Endodermal cell (in vitro differentiated cells): ENCODE measurements around the gene FYN. TPM values are rescaled to one million over a fixed set of nuclear protein-coding genes. Genes with fewer than 3 reads are reported as not detected.

Experiments
- DNase-seq: peaks from one replicate; pipeline ENCODE4 v3.0.0-alpha.2; 2017
- H3K27ac ChIP-seq: 2 replicates; pipeline ENCODE4 v1.5.1; 2013; ENCODE audit warnings: mild to moderate bottlenecking, low read depth, low read length, moderate library complexity
- H3K27me3 ChIP-seq: 2 replicates; pipeline ENCODE4 v1.6.1; 2013; ENCODE audit warnings: mild to moderate bottlenecking, low read length, moderate library complexity; ENCODE audit not compliant: insufficient read depth, control insufficient read depth, poor library complexity, severe bottlenecking
- H3K36me3 ChIP-seq: 2 replicates; pipeline ENCODE4 v1.7.0; 2013; ENCODE audit warnings: mild to moderate bottlenecking, low read length, moderate library complexity; ENCODE audit not compliant: control insufficient read depth, insufficient read depth
- H3K4me1 ChIP-seq: one replicate; pipeline ENCODE4 v1.7.0; 2013; ENCODE audit warnings: low read length; ENCODE audit not compliant: control insufficient read depth, insufficient read depth
- H3K4me3 ChIP-seq: 2 replicates; pipeline ENCODE4 v1.5.1; 2013; ENCODE audit warnings: mild to moderate bottlenecking, low read length, moderate library complexity
- H3K9ac ChIP-seq: 2 replicates; pipeline ENCODE4 v1.6.1; 2013; ENCODE audit warnings: mild to moderate bottlenecking, low read length, moderate library complexity; ENCODE audit not compliant: poor library complexity, severe bottlenecking; ENCODE audit errors: extremely low read depth
- H3K9me3 ChIP-seq: 2 replicates; pipeline ENCODE4 v1.6.1; 2013; ENCODE audit warnings: mild to moderate bottlenecking, low read length, moderate library complexity; ENCODE audit not compliant: control insufficient read depth
- H3K27ac Mint-ChIP-seq: 2 replicates; pipeline ENCODE4 v1.8.0; 2020; ENCODE audit warnings: mixed read lengths
- H3K27me3 Mint-ChIP-seq: 2 replicates; pipeline ENCODE4 v1.8.0; 2021; ENCODE audit warnings: mild to moderate bottlenecking, mixed read lengths; ENCODE audit not compliant: insufficient read depth
- H3K36me3 Mint-ChIP-seq: 2 replicates; pipeline ENCODE4 v1.8.0; 2020; ENCODE audit warnings: low read depth, mixed read lengths
- H3K4me1 Mint-ChIP-seq: 2 replicates; pipeline ENCODE4 v1.8.0; 2020; ENCODE audit warnings: mixed read lengths
- H3K4me3 Mint-ChIP-seq: 2 replicates; pipeline ENCODE4 v1.8.0; 2020; ENCODE audit warnings: mild to moderate bottlenecking, moderate library complexity, mixed read lengths
- H3K9me3 Mint-ChIP-seq: 2 replicates; pipeline ENCODE4 v1.8.0; 2020; ENCODE audit warnings: mild to moderate bottlenecking, mixed read lengths
- WGBS, 2 experiments: methylation state at CpG; one replicate each; pipeline versions ENCODE4 v1.1.5 to v1.1.7; 2013; ENCODE audit warnings: missing lambda C conversion rate in 2 of 2, mixed read lengths in 1 of 2; ENCODE audit not compliant: insufficient coverage in 1 of 2, insufficient read length in 1 of 2; 5-methylcytosine and 5-hydroxymethylcytosine counted together
- total RNA-seq, 2 donors: library from RNA; stranded (reverse); fragmentation: NEBNext Ultra II Directional in 1 of 2; extraction: Animal tissue kit (Norgen Biotek cat#: 25700) in 1 of 2; gene quantifications; 2 replicates in 1 of 2; 3 replicates in 1 of 2; pipeline ENCODE4 v1.2.1, GENCODE V29; 2021
- TF ChIP-seq, protein P1 (sequence below): fragments of 200-600 bp; sonication (generic); conservative IDR thresholded peaks from 2 replicates; pipeline ENCODE4 v1.5.0; 2021; ENCODE audit warnings: antibody characterized with exemption, mild to moderate bottlenecking

The FYN gene
- total RNA-seq, 2 donors from 2014 or later = 70.0 to 96.4 TPM

- Mint-ChIP-seq H3K27me3 (no peaks in the 10 kb centered on the region), H3K9me3 (no peaks in the 10 kb centered on the region), H3K27ac (no peak overlapping the region), H3K36me3 (no peaks in the 10 kb centered on the region), H3K4me3 (no peak overlapping the region), H3K4me1 (peaks cover 40% of the 10 kb centered on the region)
- H3K9ac ChIP-seq = no peak overlapping the region
- no peaks in the 10 kb centered on the region for H3K36me3 ChIP-seq
- H3K27me3 ChIP-seq = no peaks in the 10 kb centered on the region
- no peaks in the 10 kb centered on the region for H3K9me3 ChIP-seq
- no peaks in the 10 kb centered on the region for H3K4me1 ChIP-seq
- TF ChIP-seq, protein P1, sequence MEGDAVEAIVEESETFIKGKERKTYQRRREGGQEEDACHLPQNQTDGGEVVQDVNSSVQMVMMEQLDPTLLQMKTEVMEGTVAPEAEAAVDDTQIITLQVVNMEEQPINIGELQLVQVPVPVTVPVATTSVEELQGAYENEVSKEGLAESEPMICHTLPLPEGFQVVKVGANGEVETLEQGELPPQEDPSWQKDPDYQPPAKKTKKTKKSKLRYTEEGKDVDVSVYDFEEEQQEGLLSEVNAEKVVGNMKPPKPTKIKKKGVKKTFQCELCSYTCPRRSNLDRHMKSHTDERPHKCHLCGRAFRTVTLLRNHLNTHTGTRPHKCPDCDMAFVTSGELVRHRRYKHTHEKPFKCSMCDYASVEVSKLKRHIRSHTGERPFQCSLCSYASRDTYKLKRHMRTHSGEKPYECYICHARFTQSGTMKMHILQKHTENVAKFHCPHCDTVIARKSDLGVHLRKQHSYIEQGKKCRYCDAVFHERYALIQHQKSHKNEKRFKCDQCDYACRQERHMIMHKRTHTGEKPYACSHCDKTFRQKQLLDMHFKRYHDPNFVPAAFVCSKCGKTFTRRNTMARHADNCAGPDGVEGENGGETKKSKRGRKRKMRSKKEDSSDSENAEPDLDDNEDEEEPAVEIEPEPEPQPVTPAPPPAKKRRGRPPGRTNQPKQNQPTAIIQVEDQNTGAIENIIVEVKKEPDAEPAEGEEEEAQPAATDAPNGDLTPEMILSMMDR = no peak
- 92 to 93% methylated on average over 2 of the region's 2 CpGs for WGBS, 2 experiments
- H3K27ac ChIP-seq = no peak overlapping the region
- H3K4me3 ChIP-seq = no peak overlapping the region
- DNase-seq = no peak
Observed at GRCh38 chr6:111852725-111853124, 20.5 kb downstream of the FYN start.

- H3K36me3 ChIP-seq = no peaks in the 10 kb centered on the region
- H3K4me1 Mint-ChIP-seq = peaks cover 49% of the 10 kb centered on the region
- H3K9me3 Mint-ChIP-seq = no peaks in the 10 kb centered on the region
- TF ChIP-seq, protein P1 = no peak
- H3K4me3 ChIP-seq = no peak overlapping the region
- H3K36me3 Mint-ChIP-seq = no peaks in the 10 kb centered on the region
- H3K4me3 Mint-ChIP-seq = no peak overlapping the region
- H3K9ac ChIP-seq = no peak overlapping the region
- H3K27ac ChIP-seq = no peak overlapping the region
- no peaks in the 10 kb centered on the region for H3K27me3 Mint-ChIP-seq
- no peak overlapping the region for H3K27ac Mint-ChIP-seq
- 82% methylated on average over 8 to 10 of the region's 10 CpGs for WGBS, 2 experiments
- no peaks in the 10 kb centered on the region for H3K27me3 ChIP-seq
- peaks cover 9% of the 10 kb centered on the region for H3K4me1 ChIP-seq
- DNase-seq = no peak
- H3K9me3 ChIP-seq = no peaks in the 10 kb centered on the region
Observed at GRCh38 chr6:111850295-111850937, 22.8 kb downstream of the FYN start.

DNA sequence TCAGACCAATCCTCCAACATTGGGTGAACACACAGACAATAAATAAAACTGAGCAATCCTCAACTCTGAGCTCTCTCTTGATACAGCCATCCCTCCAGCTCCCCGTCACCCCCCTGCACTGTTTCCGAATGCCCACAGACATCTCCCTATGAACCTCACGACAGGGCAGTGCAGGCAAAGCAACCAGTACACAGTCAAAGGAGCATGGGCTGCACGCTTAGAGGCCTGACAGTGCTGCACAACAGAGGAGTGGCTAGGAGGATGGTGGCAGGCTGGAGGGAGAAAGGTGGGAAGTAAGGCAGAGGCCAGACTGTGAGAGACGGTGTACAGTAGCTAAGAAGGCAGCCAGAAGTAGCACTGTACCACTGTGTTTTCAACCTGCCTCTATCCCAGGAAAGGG, 24.0 kb downstream of the FYN start:
- H3K27me3 Mint-ChIP-seq = no peaks in the 10 kb centered on the region
- Histone ChIP-seq H3K27ac (no peak overlapping the region), H3K27me3 (no peaks in the 10 kb centered on the region), H3K36me3 (peaks cover 5% of the 10 kb centered on the region), H3K9ac (no peak overlapping the region), H3K4me3 (no peak overlapping the region), H3K4me1 (peaks cover 17% of the 10 kb centered on the region), H3K9me3 (no peaks in the 10 kb centered on the region)
- TF ChIP-seq, protein P1 = no peak
- WGBS, 2 experiments = 92 to 94% methylated on average over 4 to 5 of the region's 5 CpGs
- no peaks in the 10 kb centered on the region for H3K9me3 Mint-ChIP-seq
- H3K4me3 Mint-ChIP-seq = no peak overlapping the region
- peaks cover 59% of the 10 kb centered on the region for H3K4me1 Mint-ChIP-seq
- no peak overlapping the region for H3K27ac Mint-ChIP-seq
- no peak for DNase-seq
- peaks cover 3% of the 10 kb centered on the region for H3K36me3 Mint-ChIP-seq
